RWPE1 (cell line): ENCODE results near the gene RASA4.
A peak's percentile ranks its signal among the peaks of the same experiment; 100 is the strongest.
"Not testable (repeated sequence)": the region's sequence is repeated elsewhere in the genome, so short reads cannot be mapped to it uniquely, and the experiment has no call there.

ENCODE experiments used
- CTCF ChIA-PET: fragments of 350-600 bp; sonication (Branson Sonifier 250); formaldehyde crosslinking; extraction: SDS; loops from one replicate; lab custom pipeline; 2021; lab: Yijun Ruan, JAX
- POLR2A ChIA-PET: fragments of 400-600 bp; formaldehyde crosslinking; extraction: SDS; loops from one replicate; lab custom pipeline; 2020; ENCODE audit warnings: antibody characterized with exemption; ENCODE audit not compliant: low non-redundant PET; lab: Yijun Ruan, JAX
- DNase-seq: peaks from one replicate; pipeline ENCODE4 v3.0.0; 2012; ENCODE audit warnings: low spot score
- H3K27ac ChIP-seq: fragments of 450-650 bp; 2 replicates; pipeline ENCODE4 v1.5.1; 2017

The RASA4 gene

GRCh38 chr7:102616507-102617125, at the start of gene RASA4:
Gene RASA4, minus strand, starts transcription at chr7:102616756. Its CDS starts 67 bp downstream, at chr7:102616689.
- POLR2A ChIA-PET, CTCF ChIA-PET, H3K27ac ChIP-seq, DNase-seq: not testable (repeated sequence)

- CTCF ChIA-PET, POLR2A ChIA-PET, DNase-seq, H3K27ac ChIP-seq: not testable (repeated sequence)
These were observed 48.2 kb upstream of the RASA4 start for GRCh38 chr7:102664765-102665164.

- H3K27ac ChIP-seq, DNase-seq, CTCF ChIA-PET, POLR2A ChIA-PET: not testable (repeated sequence)
These were observed 33.4 kb upstream of the RASA4 start, which contains the start of gene SPDYE2B for GRCh38 chr7:102649924-102650323. Gene SPDYE2B, plus strand, starts transcription at chr7:102650319. Its CDS starts 2,030 bp downstream, at chr7:102652349.

- POLR2A ChIA-PET, DNase-seq, H3K27ac ChIP-seq, CTCF ChIA-PET: not testable (repeated sequence)
These were observed 31.3 kb upstream of the RASA4 start for GRCh38 chr7:102647813-102648212.

GRCh38 chr7:102643404-102643803, 26.8 kb upstream of the RASA4 start:
- H3K27ac ChIP-seq, CTCF ChIA-PET, POLR2A ChIA-PET, DNase-seq: not testable (repeated sequence)

GRCh38 chr7:102642691-102643090, 26.1 kb upstream of the RASA4 start, which contains the start of gene UPK3BL1:
Gene UPK3BL1, minus strand, starts transcription at chr7:102642791. Its CDS starts 50 bp downstream, at chr7:102642741.
- CTCF ChIA-PET, POLR2A ChIA-PET, H3K27ac ChIP-seq, DNase-seq: not testable (repeated sequence)

- POLR2A ChIA-PET, DNase-seq, CTCF ChIA-PET, H3K27ac ChIP-seq: not testable (repeated sequence)
These were observed 22.3 kb upstream of the RASA4 start for GRCh38 chr7:102638848-102639247.

- DNase-seq, POLR2A ChIA-PET, H3K27ac ChIP-seq, CTCF ChIA-PET: not testable (repeated sequence)
These were observed 20.4 kb upstream of the RASA4 start for GRCh38 chr7:102636956-102637355.

GRCh38 chr7:102635354-102635753, 18.8 kb upstream of the RASA4 start:
- POLR2A ChIA-PET, CTCF ChIA-PET, DNase-seq, H3K27ac ChIP-seq: not testable (repeated sequence)

- POLR2A ChIA-PET, CTCF ChIA-PET, H3K27ac ChIP-seq, DNase-seq: not testable (repeated sequence)
These were observed 17.7 kb upstream of the RASA4 start for GRCh38 chr7:102634299-102634698.

GRCh38 chr7:102630622-102631021, 14.1 kb upstream of the RASA4 start:
- CTCF ChIA-PET, DNase-seq, POLR2A ChIA-PET: not testable (repeated sequence)
- peak overlapping the region; percentile 42; the same call in 1 of the 2 replicates for H3K27ac ChIP-seq

- POLR2A ChIA-PET, H3K27ac ChIP-seq, DNase-seq, CTCF ChIA-PET: not testable (repeated sequence)
These were observed 10.8 kb upstream of the RASA4 start for GRCh38 chr7:102627271-102627904.

- H3K27ac ChIP-seq, CTCF ChIA-PET, DNase-seq, POLR2A ChIA-PET: not testable (repeated sequence)
These were observed 1.6 kb upstream of the RASA4 start for GRCh38 chr7:102618122-102618521.

- DNase-seq, CTCF ChIA-PET, H3K27ac ChIP-seq, POLR2A ChIA-PET: not testable (repeated sequence)
These were observed 626 bp downstream of the RASA4 start for GRCh38 chr7:102615930-102616329.

- DNase-seq, CTCF ChIA-PET, H3K27ac ChIP-seq, POLR2A ChIA-PET: not testable (repeated sequence)
These were observed 1.7 kb downstream of the RASA4 start for GRCh38 chr7:102614873-102615272.

GRCh38 chr7:102614346-102614697, 2.2 kb downstream of the RASA4 start:
- H3K27ac ChIP-seq, DNase-seq, POLR2A ChIA-PET, CTCF ChIA-PET: not testable (repeated sequence)

GRCh38 chr7:102613575-102614345, 2.8 kb downstream of the RASA4 start:
- DNase-seq, CTCF ChIA-PET, POLR2A ChIA-PET, H3K27ac ChIP-seq: not testable (repeated sequence)
